Esophagus muscularis mucosa (tissue), 4 donors: ENCODE data around the gene FADS1. TPM values are rescaled to one million over a fixed set of nuclear protein-coding genes. Genes with fewer than 3 reads are reported as not detected.

Source experiments
- DNase-seq: peaks from one replicate; pipeline ENCODE4 v3.0.0-alpha.2; 2017; ENCODE audit errors: extremely low spot score
- H3K27ac ChIP-seq, 4 donors: fragments of 200-600 bp; sonication (generic); replicated peaks in 1 of 4; 1 replicate in 3 of 4; 2 replicates in 1 of 4; pipeline ENCODE4 v1.5.1; 2016 to 2019; ENCODE audit warnings: mild to moderate bottlenecking in 1 of 4
- H3K27me3 ChIP-seq, 4 donors: fragments of 200-600 bp; sonication (generic); one replicate each; pipeline versions ENCODE4 v1.5.1 to v1.6.0; 2016 to 2019
- H3K36me3 ChIP-seq, 4 donors: fragments of 200-600 bp; sonication (generic); one replicate each; pipeline ENCODE4 v1.5.1; 2016 to 2019
- H3K4me1 ChIP-seq, 4 donors: fragments of 200-600 bp; sonication (generic); one replicate each; pipeline ENCODE4 v1.5.1; 2016 to 2019
- H3K4me3 ChIP-seq, 4 donors: fragments of 200-600 bp; sonication (generic); 1 replicate in 2 of 4; 2 replicates in 2 of 4; pipeline ENCODE4 v1.5.1; 2016 to 2019; ENCODE audit warnings: mild to moderate bottlenecking in 4 of 4, moderate library complexity in 1 of 4
- H3K9me3 ChIP-seq, 4 donors: fragments of 200-600 bp; sonication (generic); 1 replicate in 3 of 4; 2 replicates in 1 of 4; pipeline ENCODE4 v1.5.1; 2016 to 2019
- EP300 ChIP-seq: sonication (generic); formaldehyde crosslinking; IDR thresholded peaks from one replicate; pipeline ENCODE4 v1.6.1; 2017; ENCODE audit warnings: antibody characterized with exemption
- POLR2A ChIP-seq: fragments of 450-650 bp; IDR thresholded peaks from one replicate; pipeline ENCODE4 v1.6.1; 2017; ENCODE audit warnings: antibody characterized with exemption, moderate library complexity, mild to moderate bottlenecking, low read depth
- POLR2AphosphoS5 ChIP-seq, 2 donors: sonication (generic); formaldehyde crosslinking; IDR thresholded peaks; one replicate each; pipeline ENCODE4 v1.6.1; 2017; ENCODE audit warnings: antibody characterized with exemption in 2 of 2
- WGBS: methylation state at CpG from one replicate; pipeline ENCODE4 v1.1.5; 2018; 5-methylcytosine and 5-hydroxymethylcytosine counted together
- intact Hi-C: fragments of 100-400 bp; cut with DNase I; formaldehyde crosslinking; loops from one replicate; pipeline ENCODE4 v1.15.1; 2023
- total RNA-seq, 4 donors: library from RNA; depleted of rRNA; stranded (reverse); fragments of >200 nt; gene quantifications; one replicate each; pipeline versions ENCODE4 v1.1.0 to v1.2.1, GENCODE V29; 2016
- TF ChIP-seq, protein P1 (sequence below), 3 experiments: fragments of 200-600 bp in 2 of 3; fragments of 450-650 bp in 1 of 3; sonication (generic) in 2 of 3; IDR thresholded peaks; one replicate each; pipeline ENCODE4 v1.5.1; 2017 to 2019; ENCODE audit warnings: antibody characterized with exemption in 3 of 3, mild to moderate bottlenecking in 2 of 3, moderate library complexity in 1 of 3

Gene FADS1
- total RNA-seq: 10 to 100 TPM; 20.2 to 26.0 (median 23.8) TPM

DNA sequence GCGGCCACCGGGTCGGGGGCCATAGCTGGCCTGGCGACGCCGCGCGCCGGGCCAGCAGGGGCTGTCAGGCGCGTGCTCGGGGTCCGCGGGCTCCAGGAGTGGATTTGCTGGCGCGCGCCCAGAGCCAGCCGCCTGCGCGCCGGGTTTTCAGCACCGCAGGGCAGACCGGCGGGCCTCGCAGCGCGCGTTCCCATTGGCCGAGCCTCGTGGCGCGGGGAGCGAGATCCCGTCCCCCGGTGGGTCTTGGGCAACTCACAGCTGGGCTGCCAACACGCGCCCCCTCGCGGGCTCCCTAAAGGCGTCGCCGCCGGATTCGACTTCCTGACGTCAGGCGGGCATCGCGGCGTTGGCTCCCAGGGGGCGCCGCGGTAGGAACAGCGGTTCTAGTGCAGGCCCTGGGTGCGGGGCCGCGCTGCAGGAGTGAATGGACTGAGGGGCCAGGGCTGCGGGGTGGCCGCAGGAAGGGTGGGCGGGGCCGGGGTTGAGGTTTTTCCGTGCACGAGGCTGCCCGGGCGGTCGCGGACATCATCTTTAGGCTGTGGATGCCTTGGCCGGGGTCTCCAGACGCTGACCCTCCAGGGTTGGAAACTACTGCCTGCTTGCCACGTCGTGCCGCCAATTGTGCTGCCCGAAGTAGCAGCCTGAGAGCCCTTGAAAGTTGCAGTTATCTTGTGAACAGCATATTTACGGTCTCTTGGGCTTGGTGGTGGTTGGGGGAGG is at the start of gene FADS1:
FADS1 (minus strand) TSS at position 268 of the 720 bp plus-strand sequence; CDS start at position 194, 74 bp downstream.
- H3K9me3 ChIP-seq: no peaks in the 10 kb centered on the region
- DNase-seq: peak; percentile 97
- WGBS: 0% methylated on average over 9 of the region's 73 CpGs
- TF ChIP-seq POLR2A (no peak), POLR2AphosphoS5 (IDR thresholded peaks at IDR 0.05) (peak; percentile 81 to 84)
- TF ChIP-seq, protein P1, sequence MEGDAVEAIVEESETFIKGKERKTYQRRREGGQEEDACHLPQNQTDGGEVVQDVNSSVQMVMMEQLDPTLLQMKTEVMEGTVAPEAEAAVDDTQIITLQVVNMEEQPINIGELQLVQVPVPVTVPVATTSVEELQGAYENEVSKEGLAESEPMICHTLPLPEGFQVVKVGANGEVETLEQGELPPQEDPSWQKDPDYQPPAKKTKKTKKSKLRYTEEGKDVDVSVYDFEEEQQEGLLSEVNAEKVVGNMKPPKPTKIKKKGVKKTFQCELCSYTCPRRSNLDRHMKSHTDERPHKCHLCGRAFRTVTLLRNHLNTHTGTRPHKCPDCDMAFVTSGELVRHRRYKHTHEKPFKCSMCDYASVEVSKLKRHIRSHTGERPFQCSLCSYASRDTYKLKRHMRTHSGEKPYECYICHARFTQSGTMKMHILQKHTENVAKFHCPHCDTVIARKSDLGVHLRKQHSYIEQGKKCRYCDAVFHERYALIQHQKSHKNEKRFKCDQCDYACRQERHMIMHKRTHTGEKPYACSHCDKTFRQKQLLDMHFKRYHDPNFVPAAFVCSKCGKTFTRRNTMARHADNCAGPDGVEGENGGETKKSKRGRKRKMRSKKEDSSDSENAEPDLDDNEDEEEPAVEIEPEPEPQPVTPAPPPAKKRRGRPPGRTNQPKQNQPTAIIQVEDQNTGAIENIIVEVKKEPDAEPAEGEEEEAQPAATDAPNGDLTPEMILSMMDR (IDR thresholded peaks at IDR 0.05): peak; percentile 48 to 58 (median 50)
- peaks cover 0 to 13% (median 0%) of the 10 kb centered on the region in 4 donors for H3K27me3 ChIP-seq
- intact Hi-C loops: no loop called here
- H3K36me3 ChIP-seq: peaks cover 7 to 15% (median 9%) of the 10 kb centered on the region in 4 donors
- H3K4me3 ChIP-seq: peak within 1 kb of the TSS; percentile 71 to 88 (median 74)
- H3K27ac ChIP-seq: peak within 1 kb of the TSS; percentile 95 to 99 (median 97)
- peaks cover 11 to 29% (median 22%) of the 10 kb centered on the region in 4 donors for H3K4me1 ChIP-seq

DNA sequence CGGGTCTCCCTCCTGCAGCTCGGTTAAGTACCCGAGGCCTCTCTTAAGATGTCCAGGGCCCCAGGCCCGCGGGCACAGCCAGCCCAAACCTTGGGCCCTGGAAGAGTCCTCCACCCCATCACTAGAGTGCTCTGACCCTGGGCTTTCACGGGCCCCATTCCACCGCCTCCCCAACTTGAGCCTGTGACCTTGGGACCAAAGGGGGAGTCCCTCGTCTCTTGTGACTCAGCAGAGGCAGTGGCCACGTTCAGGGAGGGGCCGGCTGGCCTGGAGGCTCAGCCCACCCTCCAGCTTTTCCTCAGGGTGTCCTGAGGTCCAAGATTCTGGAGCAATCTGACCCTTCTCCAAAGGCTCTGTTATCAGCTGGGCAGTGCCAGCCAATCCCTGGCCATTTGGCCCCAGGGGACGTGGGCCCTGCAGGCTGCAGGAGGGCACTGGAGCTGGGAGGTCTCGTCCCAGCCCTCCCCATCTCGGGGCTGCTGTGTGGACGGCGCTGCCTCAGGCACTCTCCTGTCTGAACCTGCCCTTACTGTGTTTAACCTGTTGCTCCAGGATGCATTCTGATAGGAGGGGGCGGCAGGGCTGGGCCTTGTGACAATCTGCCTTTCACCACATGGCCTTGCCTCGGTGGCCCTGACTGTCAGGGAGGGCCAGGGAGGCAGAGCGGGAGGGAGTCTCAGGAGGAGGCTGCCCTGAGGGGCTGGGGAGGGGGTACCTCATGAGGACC is 49.6 kb upstream of the FADS1 start:
- peaks cover 6 to 17% (median 9%) of the 10 kb centered on the region in 4 donors for H3K4me1 ChIP-seq
- no peak for TF ChIP-seq POLR2A
- no peak for TF ChIP-seq POLR2AphosphoS5 (IDR thresholded peaks at IDR 0.05)
- TF ChIP-seq EP300: no peak
- TF ChIP-seq, protein P1 (IDR thresholded peaks at IDR 0.05): no peak
- no peak overlapping the region for H3K4me3 ChIP-seq
- WGBS: 75% methylated on average over 15 of the region's 18 CpGs
- DNase-seq: no peak
- no peaks in the 10 kb centered on the region for H3K27me3 ChIP-seq
- H3K9me3 ChIP-seq: no peaks in the 10 kb centered on the region
- H3K36me3 ChIP-seq: peaks cover 0 to 61% (median 20%) of the 10 kb centered on the region in 4 donors
- no peak overlapping the region for H3K27ac ChIP-seq
- intact Hi-C loops: no loop called here

DNA sequence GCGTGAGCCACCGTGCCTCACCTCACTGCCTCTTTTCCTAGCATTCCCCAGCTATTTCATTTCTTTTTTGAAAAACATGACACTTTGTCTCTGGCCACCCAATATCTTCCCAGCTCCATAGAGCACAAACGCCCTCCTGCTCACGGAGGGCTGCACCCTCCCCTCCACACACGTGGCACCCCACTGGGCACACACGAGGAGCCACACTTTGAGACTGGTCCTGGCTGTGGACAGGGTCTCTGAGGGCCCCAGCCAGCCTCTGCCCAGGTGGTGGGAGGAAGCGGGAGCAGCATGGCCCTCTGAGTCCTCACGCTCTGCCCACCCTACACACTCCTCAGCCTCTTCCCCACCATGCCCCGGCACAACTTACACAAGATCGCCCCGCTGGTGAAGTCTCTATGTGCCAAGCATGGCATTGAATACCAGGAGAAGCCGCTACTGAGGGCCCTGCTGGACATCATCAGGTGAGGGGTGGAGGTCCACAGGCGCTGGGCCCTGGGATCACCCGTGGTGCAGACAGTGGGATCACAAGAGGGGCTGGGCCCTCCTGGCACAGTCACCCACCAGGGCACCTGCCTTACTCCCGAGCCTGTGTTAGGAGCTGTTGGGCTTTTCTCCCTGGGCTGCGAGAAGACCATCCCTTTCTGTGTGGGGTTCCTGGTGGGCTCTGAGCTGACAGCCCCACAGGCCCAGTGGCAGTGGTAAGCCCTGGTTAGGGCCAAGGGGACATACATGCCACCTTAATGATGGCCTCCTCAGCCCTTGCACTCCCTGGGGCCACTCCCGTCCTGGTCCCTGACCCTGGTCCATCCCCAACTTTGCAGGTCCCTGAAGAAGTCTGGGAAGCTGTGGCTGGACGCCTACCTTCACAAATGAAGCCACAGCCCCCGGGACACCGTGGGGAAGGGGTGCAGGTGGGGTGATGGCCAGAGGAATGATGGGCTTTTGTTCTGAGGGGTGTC is 48.3 kb upstream of the FADS1 start:
- H3K4me3 ChIP-seq: no peak overlapping the region
- DNase-seq: no peak
- H3K27ac ChIP-seq: no peak overlapping the region
- WGBS: 86% methylated on average over 12 of the region's 20 CpGs
- H3K4me1 ChIP-seq: peaks cover 0 to 12% (median 6%) of the 10 kb centered on the region in 4 donors
- H3K36me3 ChIP-seq: peaks cover 0 to 70% (median 20%) of the 10 kb centered on the region in 4 donors
- intact Hi-C loops: no loop called here
- no peak for TF ChIP-seq POLR2A
- TF ChIP-seq POLR2AphosphoS5 (IDR thresholded peaks at IDR 0.05): no peak
- TF ChIP-seq EP300: no peak
- TF ChIP-seq, protein P1 (IDR thresholded peaks at IDR 0.05): no peak
- H3K9me3 ChIP-seq: no peaks in the 10 kb centered on the region
- H3K27me3 ChIP-seq: no peaks in the 10 kb centered on the region

DNA sequence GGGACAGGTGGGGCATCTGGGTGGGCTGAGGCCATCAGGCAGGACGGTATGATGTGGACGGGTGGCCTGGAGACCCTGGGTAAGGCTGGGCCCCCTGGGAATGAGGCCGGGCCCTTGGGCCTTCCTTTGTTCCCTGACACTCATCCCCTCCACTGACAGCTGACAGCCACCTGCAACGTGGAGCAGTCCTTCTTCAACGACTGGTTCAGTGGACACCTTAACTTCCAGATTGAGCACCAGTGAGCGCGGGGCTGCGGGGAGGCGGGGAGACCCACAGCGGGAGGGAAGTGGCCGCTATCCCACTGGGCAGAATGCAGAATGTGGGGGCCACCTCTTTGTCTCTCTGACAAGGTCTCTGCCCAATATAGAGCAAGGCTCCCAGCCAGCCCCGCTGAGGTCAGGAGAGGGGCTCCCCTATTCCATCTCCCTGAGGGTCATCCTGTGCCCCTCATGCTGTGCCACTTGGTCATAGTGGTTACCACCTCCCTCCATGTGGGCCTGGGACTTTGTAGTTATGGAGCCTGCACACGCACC is 46.8 kb upstream of the FADS1 start:
- no peaks in the 10 kb centered on the region for H3K27me3 ChIP-seq
- H3K27ac ChIP-seq: no peak overlapping the region
- peaks cover 0 to 85% (median 20%) of the 10 kb centered on the region in 4 donors for H3K36me3 ChIP-seq
- intact Hi-C loops: no loop called here
- no peaks in the 10 kb centered on the region for H3K9me3 ChIP-seq
- peaks cover 0 to 10% (median 9%) of the 10 kb centered on the region in 4 donors for H3K4me1 ChIP-seq
- TF ChIP-seq POLR2AphosphoS5 (IDR thresholded peaks at IDR 0.05) (no peak), POLR2A (no peak), EP300 (no peak)
- TF ChIP-seq, protein P1 (IDR thresholded peaks at IDR 0.05): no peak
- DNase-seq: no peak
- H3K4me3 ChIP-seq: no peak overlapping the region
- 92% methylated on average over 4 of the region's 13 CpGs for WGBS
